MM.1S (cell line): ENCODE measurements around the gene OPRL1.

Experiments used
- DNase-seq: peaks from one replicate; pipeline ENCODE4 v3.0.0-alpha.2; 2015
- H2AFZ ChIP-seq: fragments of 300-600 bp; sonication (generic); 2 replicates; pipeline ENCODE4 v1.6.0; 2016; ENCODE audit warnings: antibody characterized with exemption, low read length
- H3F3A ChIP-seq: fragments of 300-600 bp; sonication (generic); 2 replicates; pipeline ENCODE4 v1.6.1; 2016; ENCODE audit warnings: mild to moderate bottlenecking, antibody characterized with exemption, low read length, moderate library complexity, mixed read lengths; ENCODE audit not compliant: insufficient read depth
- H3K27ac ChIP-seq: fragments of 300-600 bp; sonication (generic); 2 replicates; pipeline ENCODE4 v1.5.1; 2016; ENCODE audit warnings: mild to moderate bottlenecking, low read length
- H3K27me3 ChIP-seq: fragments of 300-600 bp; sonication (generic); replicated peaks from 2 replicates; pipeline ENCODE4 v1.6.0; 2016; ENCODE audit warnings: low read length; ENCODE audit not compliant: insufficient read depth
- H3K36me3 ChIP-seq: fragments of 300-600 bp; sonication (generic); replicated peaks from 2 replicates; pipeline ENCODE4 v1.6.1; 2016; ENCODE audit warnings: mild to moderate bottlenecking, low read length, mixed read lengths; ENCODE audit not compliant: insufficient read depth
- H3K4me1 ChIP-seq: fragments of 300-600 bp; sonication (generic); 2 replicates; pipeline ENCODE4 v1.6.1; 2016; ENCODE audit warnings: low read length, mixed read lengths
- H3K4me2 ChIP-seq: fragments of 300-600 bp; sonication (generic); 2 replicates; pipeline ENCODE4 v1.6.0; 2016; ENCODE audit warnings: low read depth, low read length
- H3K4me3 ChIP-seq: fragments of 300-600 bp; sonication (generic); 2 replicates; pipeline ENCODE4 v1.5.1; 2016; ENCODE audit warnings: low read length, mixed read lengths
- H3K79me2 ChIP-seq: fragments of 300-600 bp; sonication (generic); 2 replicates; pipeline ENCODE4 v1.6.1; 2016; ENCODE audit warnings: mixed run types, low read length, mixed read lengths
- H3K9ac ChIP-seq: fragments of 300-600 bp; sonication (generic); 2 replicates; pipeline ENCODE4 v1.6.1; 2016; ENCODE audit warnings: low read length, mixed read lengths
- H3K9me2 ChIP-seq: fragments of 300-600 bp; sonication (generic); replicated peaks from 2 replicates; pipeline ENCODE4 v1.6.1; 2016; ENCODE audit warnings: mild to moderate bottlenecking, low read length, mixed read lengths; ENCODE audit not compliant: insufficient read depth
- H3K9me3 ChIP-seq: fragments of 300-600 bp; sonication (generic); replicated peaks from 2 replicates; pipeline ENCODE4 v1.6.1; 2016; ENCODE audit warnings: mild to moderate bottlenecking, low read length, mixed read lengths; ENCODE audit not compliant: insufficient read depth
- H4K20me1 ChIP-seq: fragments of 300-600 bp; sonication (generic); 2 replicates; pipeline ENCODE4 v1.6.1; 2016; ENCODE audit warnings: mild to moderate bottlenecking, low read length, moderate library complexity, mixed read lengths; ENCODE audit not compliant: insufficient read depth
- CTCF ChIP-seq: fragments of 300-600 bp; sonication (generic); IDR thresholded peaks from 2 replicates; pipeline ENCODE4 v1.5.1; 2016; ENCODE audit warnings: antibody characterized with exemption, low read length, mixed read lengths
- EZH2 ChIP-seq: fragments of 300-600 bp; sonication (generic); optimal IDR thresholded peaks from 2 replicates; pipeline ENCODE3; 2017; ENCODE audit warnings: low read depth, mild to moderate bottlenecking, antibody characterized with exemption, low read length, mixed read lengths
- EZH2phosphoT487 ChIP-seq: fragments of 300-600 bp; sonication (generic); IDR thresholded peaks from 2 replicates; pipeline ENCODE4 v1.6.1; 2018; ENCODE audit warnings: antibody characterized with exemption, low read length

OPRL1 gene

GRCh38 chr20:64104667-64105451 lies 25.0 kb downstream of the OPRL1 start:
- Histone ChIP-seq H3K27me3 (peaks cover 90% of the 10 kb centered on the region), H4K20me1 (no peaks in the 10 kb centered on the region), H3K79me2 (no peaks in the 10 kb centered on the region), H3K4me3 (no peak overlapping the region), H3F3A (no peaks in the 10 kb centered on the region), H3K9me3 (no peaks in the 10 kb centered on the region), H3K36me3 (no peaks in the 10 kb centered on the region), H3K4me2 (no peak overlapping the region), H3K9me2 (no peaks in the 10 kb centered on the region), H3K4me1 (peaks cover 8% of the 10 kb centered on the region; the same call in 1 of the 2 replicates), H3K9ac (no peak overlapping the region), H2AFZ (no peak overlapping the region), H3K27ac (no peak overlapping the region)
- no peak for DNase-seq
- no peak for TF ChIP-seq CTCF
- no peak for TF ChIP-seq EZH2phosphoT487
- no peak for TF ChIP-seq EZH2

- no peak overlapping the region for H3K27ac ChIP-seq
- H2AFZ ChIP-seq = no peak overlapping the region
- H3K79me2 ChIP-seq = no peaks in the 10 kb centered on the region
- no peak overlapping the region for H3K9ac ChIP-seq
- peaks cover 92% of the 10 kb centered on the region for H3K27me3 ChIP-seq
- H3K9me2 ChIP-seq = no peaks in the 10 kb centered on the region
- no peak overlapping the region for H3K4me3 ChIP-seq
- H4K20me1 ChIP-seq = no peaks in the 10 kb centered on the region
- no peak for DNase-seq
- H3F3A ChIP-seq = no peaks in the 10 kb centered on the region
- no peaks in the 10 kb centered on the region for H3K36me3 ChIP-seq
- no peaks in the 10 kb centered on the region for H3K4me1 ChIP-seq
- H3K4me2 ChIP-seq = no peak overlapping the region
- no peaks in the 10 kb centered on the region for H3K9me3 ChIP-seq
- TF ChIP-seq EZH2phosphoT487 (no peak), EZH2 (no peak), CTCF (no peak)
Measured at GRCh38 chr20:64105846-64106434, 26.1 kb downstream of the OPRL1 start.

GRCh38 chr20:64106435-64106961 lies 26.6 kb downstream of the OPRL1 start:
- no peak overlapping the region for H3K4me2 ChIP-seq
- H3K79me2 ChIP-seq = no peaks in the 10 kb centered on the region

More at GRCh38 chr20:64106435-64106961, 26.6 kb downstream of the OPRL1 start:
- no peak for TF ChIP-seq EZH2
- no peak for TF ChIP-seq CTCF
- TF ChIP-seq EZH2phosphoT487 = no peak
- Histone ChIP-seq H4K20me1 (no peaks in the 10 kb centered on the region), H3K27me3 (peaks cover 91% of the 10 kb centered on the region), H3K9me3 (no peaks in the 10 kb centered on the region), H3K4me3 (no peak overlapping the region), H3K36me3 (no peaks in the 10 kb centered on the region), H2AFZ (no peak overlapping the region), H3F3A (no peaks in the 10 kb centered on the region), H3K9ac (no peak overlapping the region), H3K4me1 (no peaks in the 10 kb centered on the region), H3K9me2 (no peaks in the 10 kb centered on the region), H3K27ac (no peak overlapping the region)
- no peak for DNase-seq
